ENCODE results near the gene EMB.
"Not testable (repeated sequence)": the region's sequence is repeated elsewhere in the genome, so short reads cannot be mapped to it uniquely, and the experiment has no call there.

DNA sequence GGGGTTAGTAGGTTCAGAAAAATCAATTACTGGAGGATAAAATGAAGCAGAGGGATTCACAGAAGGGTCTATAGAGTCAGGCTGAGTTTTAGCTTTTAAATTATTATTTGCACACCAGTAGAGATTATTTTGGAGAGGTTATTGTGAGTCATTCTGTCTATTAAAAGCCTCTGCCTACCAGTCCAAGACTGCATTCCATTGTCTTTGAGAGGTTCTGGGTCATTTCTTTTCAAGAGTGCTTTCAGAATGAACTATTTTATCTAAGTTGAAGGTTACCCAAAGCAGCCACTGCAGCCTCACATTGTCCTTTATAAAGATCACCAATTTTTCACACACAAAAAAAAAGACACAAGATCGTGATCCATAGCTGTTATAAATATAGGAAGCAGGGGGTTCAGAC is 21.5 kb upstream of the EMB start:
- TF ChIP-seq, protein P1, sequence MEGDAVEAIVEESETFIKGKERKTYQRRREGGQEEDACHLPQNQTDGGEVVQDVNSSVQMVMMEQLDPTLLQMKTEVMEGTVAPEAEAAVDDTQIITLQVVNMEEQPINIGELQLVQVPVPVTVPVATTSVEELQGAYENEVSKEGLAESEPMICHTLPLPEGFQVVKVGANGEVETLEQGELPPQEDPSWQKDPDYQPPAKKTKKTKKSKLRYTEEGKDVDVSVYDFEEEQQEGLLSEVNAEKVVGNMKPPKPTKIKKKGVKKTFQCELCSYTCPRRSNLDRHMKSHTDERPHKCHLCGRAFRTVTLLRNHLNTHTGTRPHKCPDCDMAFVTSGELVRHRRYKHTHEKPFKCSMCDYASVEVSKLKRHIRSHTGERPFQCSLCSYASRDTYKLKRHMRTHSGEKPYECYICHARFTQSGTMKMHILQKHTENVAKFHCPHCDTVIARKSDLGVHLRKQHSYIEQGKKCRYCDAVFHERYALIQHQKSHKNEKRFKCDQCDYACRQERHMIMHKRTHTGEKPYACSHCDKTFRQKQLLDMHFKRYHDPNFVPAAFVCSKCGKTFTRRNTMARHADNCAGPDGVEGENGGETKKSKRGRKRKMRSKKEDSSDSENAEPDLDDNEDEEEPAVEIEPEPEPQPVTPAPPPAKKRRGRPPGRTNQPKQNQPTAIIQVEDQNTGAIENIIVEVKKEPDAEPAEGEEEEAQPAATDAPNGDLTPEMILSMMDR (IDR thresholded peaks at IDR 0.05) = not testable (repeated sequence)
- TF ChIP-seq POLR2A (IDR thresholded peaks at IDR 0.05) = not testable (repeated sequence)
